ENCODE results near the gene ITPR3.

GRCh38 chr6:33683051-33683571, 62.0 kb downstream of the ITPR3 start:
- TF ChIP-seq, protein P1, sequence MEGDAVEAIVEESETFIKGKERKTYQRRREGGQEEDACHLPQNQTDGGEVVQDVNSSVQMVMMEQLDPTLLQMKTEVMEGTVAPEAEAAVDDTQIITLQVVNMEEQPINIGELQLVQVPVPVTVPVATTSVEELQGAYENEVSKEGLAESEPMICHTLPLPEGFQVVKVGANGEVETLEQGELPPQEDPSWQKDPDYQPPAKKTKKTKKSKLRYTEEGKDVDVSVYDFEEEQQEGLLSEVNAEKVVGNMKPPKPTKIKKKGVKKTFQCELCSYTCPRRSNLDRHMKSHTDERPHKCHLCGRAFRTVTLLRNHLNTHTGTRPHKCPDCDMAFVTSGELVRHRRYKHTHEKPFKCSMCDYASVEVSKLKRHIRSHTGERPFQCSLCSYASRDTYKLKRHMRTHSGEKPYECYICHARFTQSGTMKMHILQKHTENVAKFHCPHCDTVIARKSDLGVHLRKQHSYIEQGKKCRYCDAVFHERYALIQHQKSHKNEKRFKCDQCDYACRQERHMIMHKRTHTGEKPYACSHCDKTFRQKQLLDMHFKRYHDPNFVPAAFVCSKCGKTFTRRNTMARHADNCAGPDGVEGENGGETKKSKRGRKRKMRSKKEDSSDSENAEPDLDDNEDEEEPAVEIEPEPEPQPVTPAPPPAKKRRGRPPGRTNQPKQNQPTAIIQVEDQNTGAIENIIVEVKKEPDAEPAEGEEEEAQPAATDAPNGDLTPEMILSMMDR (IDR thresholded peaks at IDR 0.05; ENCODE audit: extremely low read depth in 1 of 2, insufficient read depth in 1 of 2, low read depth in 1 of 2, low read length in 2 of 2), result no peak
- TF ChIP-seq POLR2A (IDR thresholded peaks at IDR 0.05; ENCODE audit: low read depth, low read length), result no peak
- TF ChIP-seq JUN (IDR thresholded peaks at IDR 0.05; ENCODE audit: borderline replicate concordance, insufficient read depth, insufficient read length, low read depth), result no peak
- no peak for TF ChIP-seq POLR2AphosphoS5 (IDR thresholded peaks at IDR 0.05; ENCODE audit: insufficient read depth, low read depth, low read length)
- TF ChIP-seq MAX (IDR thresholded peaks at IDR 0.05; ENCODE audit: insufficient read depth, insufficient read length), result no peak
- TF ChIP-seq MYC (IDR thresholded peaks at IDR 0.05; ENCODE audit: low read depth, low read length), result no peak
- no peak for TF ChIP-seq EZH2 (IDR thresholded peaks at IDR 0.05; ENCODE audit: borderline replicate concordance, low read depth, low read length, severe bottlenecking)

All from endothelial cell of umbilical vein (primary cell).